Colon (tissue), 2 donors: ENCODE data around the gene PPIP5K2.

Source experiments
- FAIRE-seq: peaks from 2 replicates; lab custom pipeline; 2012; peaks lifted over from hg19 to GRCh38; lab: Jason Lieb, UNC
- donor health status: control.
- donor health status: control.

Gene PPIP5K2

GRCh38 chr5:103245761-103246160, 125.7 kb downstream of the PPIP5K2 start:
- no peak for FAIRE-seq

GRCh38 chr5:103247118-103247517, 127.0 kb downstream of the PPIP5K2 start:
- no peak for FAIRE-seq

- no peak for FAIRE-seq
Observed at GRCh38 chr5:103249068-103249467, 129.0 kb downstream of the PPIP5K2 start.

GRCh38 chr5:103254921-103255320, 134.8 kb downstream of the PPIP5K2 start:
- no peak for FAIRE-seq

GRCh38 chr5:103255691-103256090, 135.6 kb downstream of the PPIP5K2 start:
- no peak for FAIRE-seq

- no peak for FAIRE-seq
Observed at GRCh38 chr5:103256178-103256577, 136.1 kb downstream of the PPIP5K2 start.

- peak; percentile 41 for FAIRE-seq
Observed at GRCh38 chr5:103258368-103258956, 138.4 kb downstream of the PPIP5K2 start, which contains the start of gene MACIR. Gene MACIR (plus strand): TSS chr5:103258763. CDS start chr5:103275920, 17,157 bp downstream.

- FAIRE-seq: no peak
Observed at GRCh38 chr5:103258957-103259704, 139.0 kb downstream of the PPIP5K2 start.

GRCh38 chr5:103259705-103260355, 139.7 kb downstream of the PPIP5K2 start:
- no peak for FAIRE-seq

- FAIRE-seq: no peak
Observed at GRCh38 chr5:103260951-103261350, 140.8 kb downstream of the PPIP5K2 start.
